Measurements from ENCODE around the gene KCNH6.
A peak's percentile ranks its signal among the peaks of the same experiment; 100 is the strongest.

KCNH6 gene

GRCh38 chr17:63506627-63507026, 16.5 kb upstream of the KCNH6 start:
- DNase-seq (ENCODE audit: low read depth in 2 of 3, low spot score in 2 of 3): no peak

GRCh38 chr17:63511331-63511730, 11.8 kb upstream of the KCNH6 start:
- no peak for DNase-seq (ENCODE audit: low read depth in 2 of 3, low spot score in 2 of 3)

GRCh38 chr17:63512388-63512787, 10.8 kb upstream of the KCNH6 start:
- no peak for DNase-seq (ENCODE audit: low read depth in 2 of 3, low spot score in 2 of 3)

GRCh38 chr17:63512896-63513644, 10.1 kb upstream of the KCNH6 start:
- DNase-seq (ENCODE audit: low read depth in 2 of 3, low spot score in 2 of 3): no peak

- no peak for DNase-seq (ENCODE audit: low read depth in 2 of 3, low spot score in 2 of 3)
Measured at GRCh38 chr17:63514477-63514876, 8.7 kb upstream of the KCNH6 start.

- DNase-seq (ENCODE audit: low read depth in 2 of 3, low spot score in 2 of 3): no peak
Measured at GRCh38 chr17:63514974-63515373, 8.2 kb upstream of the KCNH6 start.

GRCh38 chr17:63515426-63515825, 7.7 kb upstream of the KCNH6 start:
- DNase-seq (ENCODE audit: low read depth in 2 of 3, low spot score in 2 of 3): no peak

GRCh38 chr17:63516910-63517824, 6.0 kb upstream of the KCNH6 start:
- DNase-seq (ENCODE audit: low read depth in 2 of 3, low spot score in 2 of 3): peak in 2 of 3 experiments; percentile 11 to 15

GRCh38 chr17:63517825-63518534, 5.2 kb upstream of the KCNH6 start:
- no peak for DNase-seq (ENCODE audit: low read depth in 2 of 3, low spot score in 2 of 3)

- DNase-seq (ENCODE audit: low read depth in 2 of 3, low spot score in 2 of 3): no peak
Measured at GRCh38 chr17:63519116-63519881, 3.9 kb upstream of the KCNH6 start.

- no peak for DNase-seq (ENCODE audit: low read depth in 2 of 3, low spot score in 2 of 3)
Measured at GRCh38 chr17:63519972-63520882, 2.9 kb upstream of the KCNH6 start.

- no peak for DNase-seq (ENCODE audit: low read depth in 2 of 3, low spot score in 2 of 3)
Measured at GRCh38 chr17:63524051-63524450, 893 bp downstream of the KCNH6 start.

- no peak for DNase-seq (ENCODE audit: low read depth in 2 of 3, low spot score in 2 of 3)
Measured at GRCh38 chr17:63525190-63525946, 2.2 kb downstream of the KCNH6 start.

GRCh38 chr17:63526861-63527260, 3.7 kb downstream of the KCNH6 start:
- DNase-seq (ENCODE audit: low read depth in 2 of 3, low spot score in 2 of 3): no peak

- DNase-seq (ENCODE audit: low read depth in 2 of 3, low spot score in 2 of 3): no peak
Measured at GRCh38 chr17:63528183-63528582, 5.0 kb downstream of the KCNH6 start.

- no peak for DNase-seq (ENCODE audit: low read depth in 2 of 3, low spot score in 2 of 3)
Measured at GRCh38 chr17:63529711-63530556, 6.8 kb downstream of the KCNH6 start.

- no peak for DNase-seq (ENCODE audit: low read depth in 2 of 3, low spot score in 2 of 3)
Measured at GRCh38 chr17:63530557-63531021, 7.4 kb downstream of the KCNH6 start.

Data from activated CD8-positive, alpha-beta memory T cell treated with anti-CD3 and anti-CD28 coated beads for 48 hours (primary cell).